GM21786 (cell line): ENCODE measurements around the gene STX7.
A peak's percentile ranks its signal among the peaks of the same experiment; 100 is the strongest.

Source experiments
- ATAC-seq: cut with Tn5 transposase; IDR thresholded peaks from one replicate; pipeline ENCODE4 v1.9.1; 2021; ENCODE audit not compliant: unreplicated experiment

STX7 gene

DNA sequence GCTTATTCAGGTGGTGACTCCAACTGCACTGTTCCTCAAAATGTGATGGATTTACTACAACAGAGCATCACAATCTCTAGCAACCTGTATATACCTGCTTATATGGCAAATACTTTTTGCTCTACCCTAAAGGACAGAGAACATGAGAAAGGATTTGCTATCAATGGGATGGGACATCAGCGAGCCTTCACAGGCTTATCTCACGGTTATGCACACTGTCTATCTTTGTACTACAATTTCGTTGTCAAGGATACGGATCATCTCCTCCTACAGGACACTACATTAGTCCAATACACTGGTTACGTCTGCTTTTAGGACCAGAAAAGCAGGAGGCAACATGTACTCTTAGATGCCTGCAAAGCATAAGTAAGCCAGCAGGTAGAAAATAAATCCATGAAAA lies 34.2 kb downstream of the STX7 start:
- ATAC-seq, result no peak

- no peak for ATAC-seq
These were observed 34.6 kb downstream of the STX7 start for GRCh38 chr6:132478266-132478665.

DNA sequence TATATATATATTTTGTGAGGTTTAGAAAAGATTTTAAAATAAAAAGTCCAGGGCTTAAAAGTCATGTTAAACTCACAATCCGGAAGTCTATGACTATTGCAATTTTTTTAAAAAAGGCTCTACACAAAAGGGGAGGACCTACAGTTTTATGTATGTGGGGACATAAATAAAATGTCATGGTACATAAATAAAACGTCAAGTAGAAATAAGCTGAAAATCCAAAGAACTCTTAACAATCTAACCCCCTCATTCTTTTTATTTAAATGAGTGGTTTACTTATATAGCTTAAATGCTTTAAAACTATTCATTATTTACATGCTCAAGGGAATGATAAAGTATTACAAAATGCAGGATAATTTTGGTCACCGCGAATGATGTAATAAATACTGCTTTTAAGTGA lies 36.2 kb downstream of the STX7 start:
- ATAC-seq, result no peak

- no peak for ATAC-seq
These were observed 37.0 kb downstream of the STX7 start for GRCh38 chr6:132475925-132476324.

- ATAC-seq, result no peak
These were observed 41.1 kb downstream of the STX7 start for GRCh38 chr6:132471787-132472186.

DNA sequence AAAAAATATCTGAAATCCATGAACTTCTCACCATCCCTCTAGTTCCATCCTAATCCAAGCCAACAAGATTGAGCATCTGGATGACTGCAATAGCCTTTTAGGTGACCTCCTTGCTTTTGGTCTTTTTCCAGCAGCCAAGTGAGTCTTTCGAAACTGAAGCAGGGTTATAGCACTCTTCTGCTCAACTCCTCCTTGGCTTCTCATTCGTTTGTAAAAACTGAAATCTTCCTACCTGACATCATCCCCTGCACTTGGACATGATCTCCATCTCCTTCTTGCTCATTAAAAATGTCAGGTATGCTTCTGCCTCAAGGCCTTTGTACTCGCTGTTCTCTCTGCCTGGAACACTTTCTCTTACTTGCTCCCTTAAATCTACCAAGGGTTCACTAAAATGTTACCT lies 46.0 kb downstream of the STX7 start:
- ATAC-seq, result no peak

DNA sequence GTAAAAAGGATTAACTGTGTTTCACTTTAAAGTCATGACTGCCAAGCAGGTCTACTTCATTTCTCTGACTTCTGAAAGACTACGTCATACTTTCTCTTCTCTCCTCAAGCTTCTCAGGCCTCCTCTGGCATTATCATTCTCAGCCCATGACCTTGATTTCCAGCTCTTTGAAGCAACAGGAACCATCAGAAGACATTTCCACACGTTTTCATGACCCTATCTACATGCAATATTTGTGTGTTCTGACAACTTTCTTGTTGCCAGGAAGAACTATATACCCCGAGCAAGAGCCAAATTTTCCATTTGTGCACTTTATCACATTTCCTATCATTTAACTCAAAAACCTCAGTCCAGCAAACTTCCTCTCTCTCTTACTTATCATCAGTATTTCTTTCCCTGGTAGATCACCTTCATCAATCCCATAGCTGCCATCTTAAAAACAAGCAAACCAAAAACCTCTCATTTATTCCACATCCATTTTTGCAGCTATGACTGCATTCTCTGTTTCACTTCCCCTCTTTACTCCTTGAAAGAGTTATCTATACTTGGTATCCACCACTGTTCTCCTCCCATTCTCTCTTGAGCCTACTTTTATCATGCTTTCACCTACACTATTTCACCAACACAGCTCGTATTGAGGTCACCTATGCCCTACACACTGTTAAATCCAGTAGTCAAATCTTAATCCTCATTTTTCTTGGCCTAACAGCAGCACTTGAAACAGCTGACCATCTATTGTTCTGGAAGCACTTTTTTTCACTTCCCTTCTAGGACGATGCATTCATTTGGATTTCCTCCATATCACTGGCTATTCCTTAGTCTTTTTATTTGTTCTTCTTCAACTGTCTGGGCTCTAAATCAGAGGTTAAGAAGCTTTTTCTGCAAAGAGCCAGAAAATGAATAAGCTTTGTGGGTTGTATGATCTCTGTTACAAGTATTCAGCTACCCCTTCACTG lies 47.1 kb downstream of the STX7 start:
- ATAC-seq, result peak; percentile 88

DNA sequence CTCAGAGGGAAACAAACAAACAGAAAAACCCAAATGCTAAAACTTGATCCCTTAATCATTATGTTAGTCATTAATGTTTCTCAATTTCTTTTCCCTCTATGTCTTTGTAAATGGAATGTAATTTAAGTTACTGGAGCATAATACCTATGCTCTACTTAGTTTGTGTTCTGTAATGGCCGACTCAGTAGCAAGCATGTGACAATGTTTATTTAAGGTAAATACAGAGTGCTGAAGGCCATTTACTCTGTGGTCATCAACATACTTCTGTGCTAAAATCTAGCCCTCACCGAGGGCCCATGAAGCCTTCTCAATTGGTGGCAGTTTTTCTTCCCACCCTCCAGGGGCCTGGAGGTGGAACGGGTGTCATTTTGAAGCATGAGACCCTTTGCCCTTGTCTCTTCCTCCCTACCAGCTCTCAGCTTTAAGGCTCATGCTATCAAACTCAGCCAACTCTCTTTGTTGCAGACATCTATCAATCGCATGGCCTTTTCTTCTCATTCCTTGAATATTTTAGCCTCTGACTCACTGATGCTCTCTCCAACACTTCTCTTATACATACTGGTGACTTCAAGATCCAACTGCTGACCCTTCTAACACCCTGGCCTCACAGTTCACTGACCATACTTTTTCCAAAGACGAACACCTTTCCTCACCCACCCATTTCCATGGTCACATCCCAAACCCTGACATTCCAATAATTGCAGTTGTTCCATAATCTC lies 48.2 kb downstream of the STX7 start:
- ATAC-seq, result no peak

DNA sequence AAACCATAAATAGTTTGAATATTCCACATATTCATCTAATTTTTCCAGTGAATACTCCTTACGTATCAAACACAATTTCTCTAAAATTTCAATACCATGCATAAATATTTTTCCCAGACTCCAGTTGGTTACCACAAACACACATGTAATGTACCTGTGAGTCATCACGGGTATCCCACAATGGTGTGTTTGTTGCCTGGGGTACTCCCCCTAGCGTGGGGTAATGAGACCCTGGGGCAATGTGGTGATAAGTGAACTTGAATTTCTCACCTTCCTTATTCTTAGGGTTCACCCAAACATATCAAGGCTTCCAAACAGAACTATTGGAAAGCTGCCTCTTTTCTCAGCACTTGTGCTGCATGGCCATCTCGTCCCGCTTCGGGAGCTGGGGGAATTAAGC lies 51.0 kb downstream of the STX7 start:
- ATAC-seq, result no peak

GRCh38 chr6:132459605-132459952 lies 53.3 kb downstream of the STX7 start:
- ATAC-seq, result no peak

DNA sequence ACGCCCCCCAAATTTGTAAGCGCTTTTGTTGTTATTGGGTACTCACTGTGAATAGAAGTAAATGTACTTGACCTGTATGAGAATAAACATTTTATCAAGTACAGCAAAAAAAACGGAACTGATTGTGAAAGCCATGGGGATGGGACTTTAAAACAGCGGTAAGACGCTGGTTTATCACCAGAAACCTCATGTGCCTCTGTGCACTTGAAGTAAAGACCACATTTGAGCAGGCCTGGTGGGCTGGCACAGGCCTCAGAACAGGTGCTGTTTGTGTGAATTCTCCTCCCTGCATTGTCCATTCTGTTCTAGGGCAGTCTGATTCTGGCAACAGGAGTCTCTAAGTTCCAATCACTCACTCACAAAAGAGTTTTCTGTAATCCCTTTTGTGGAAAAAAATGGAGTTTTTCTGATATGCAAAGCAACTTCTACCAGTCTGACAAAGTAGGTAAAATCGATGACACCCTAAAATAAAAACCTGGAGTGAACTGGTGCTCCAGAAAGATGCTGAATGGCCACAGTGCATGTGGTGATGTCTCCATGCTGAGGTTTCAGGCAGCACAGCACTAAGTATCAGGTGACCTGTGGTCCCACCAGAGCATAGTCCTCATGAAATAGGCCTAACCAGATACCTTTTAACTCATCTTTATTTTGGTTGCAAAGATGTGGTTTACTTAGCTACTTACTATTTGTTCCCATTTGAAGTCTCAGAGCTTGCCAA lies 53.9 kb downstream of the STX7 start:
- ATAC-seq, result no peak

GRCh38 chr6:132456700-132457143 lies 56.2 kb downstream of the STX7 start:
- peak; percentile 92 for ATAC-seq

GRCh38 chr6:132446855-132447241 lies 66.1 kb downstream of the STX7 start:
- ATAC-seq, result no peak

- ATAC-seq, result no peak
These were observed 66.6 kb downstream of the STX7 start for GRCh38 chr6:132446141-132446854.

- ATAC-seq, result no peak
These were observed 67.5 kb downstream of the STX7 start for GRCh38 chr6:132445201-132445951.

GRCh38 chr6:132443206-132443605 lies 69.7 kb downstream of the STX7 start:
- no peak for ATAC-seq

DNA sequence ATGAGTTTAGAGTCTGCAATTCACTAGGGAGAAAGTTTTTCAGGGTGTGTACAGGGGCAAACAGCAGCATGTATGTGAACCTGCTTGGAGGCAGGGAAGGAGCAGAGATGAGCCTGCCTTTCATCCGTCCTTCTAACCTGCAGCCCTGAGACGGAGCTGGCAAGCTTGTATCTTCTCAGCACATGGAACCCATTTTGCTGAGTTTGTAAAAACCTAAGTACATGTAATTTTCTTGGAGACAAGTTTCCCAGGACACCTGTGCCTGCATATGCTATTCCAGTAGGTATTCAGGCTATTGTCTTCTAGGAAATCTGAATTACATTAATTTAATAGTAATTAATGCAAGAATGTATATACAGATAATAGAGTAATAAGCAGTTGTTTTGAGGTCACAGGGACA lies 82.8 kb downstream of the STX7 start:
- no peak for ATAC-seq

DNA sequence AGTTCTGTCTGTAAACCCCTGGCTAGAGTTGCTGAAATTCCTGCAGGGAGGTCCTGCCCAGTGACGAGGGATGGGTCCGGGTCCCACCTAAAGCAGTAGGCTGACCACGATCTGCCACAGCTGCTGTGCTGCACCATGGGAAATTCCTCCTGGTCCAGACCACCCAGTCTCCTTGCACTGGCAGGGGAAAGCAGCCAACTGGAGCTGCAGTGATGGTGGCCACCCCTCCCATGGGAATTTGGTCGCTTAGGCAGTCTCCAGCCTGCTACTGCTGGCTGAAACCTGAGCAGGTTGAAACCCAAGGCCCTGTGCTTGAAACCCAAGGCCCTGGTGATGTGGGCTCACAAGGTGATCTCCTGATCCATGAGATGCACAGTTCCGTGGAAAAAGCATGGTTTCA lies 87.7 kb downstream of the STX7 start:
- ATAC-seq, result no peak

GRCh38 chr6:132423839-132424238 lies 89.1 kb downstream of the STX7 start:
- no peak for ATAC-seq

GRCh38 chr6:132418235-132418965 lies 94.5 kb downstream of the STX7 start:
- no peak for ATAC-seq
